Effector memory CD4-positive, alpha-beta T cell (primary cell): ENCODE data around the gene ZNF574.

Source experiments
- DNase-seq, 3 donors: peaks; one replicate each; pipeline ENCODE4 v3.0.0-alpha.2; 2020
- H3K27ac ChIP-seq: 2 replicates; pipeline ENCODE4 v1.7.0; 2013; ENCODE audit warnings: mild to moderate bottlenecking, low read length, moderate library complexity; ENCODE audit not compliant: insufficient read depth, poor library complexity, severe bottlenecking
- H3K27me3 ChIP-seq: replicated peaks from 2 replicates; pipeline ENCODE4 v1.7.0; 2013; ENCODE audit warnings: mild to moderate bottlenecking, low read length; ENCODE audit not compliant: insufficient read depth, control insufficient read depth, poor library complexity, severe bottlenecking
- H3K36me3 ChIP-seq: 2 replicates; pipeline ENCODE4 v1.7.0; 2013; ENCODE audit warnings: mild to moderate bottlenecking, low read length, moderate library complexity; ENCODE audit not compliant: control insufficient read depth, insufficient read depth
- H3K4me1 ChIP-seq: 2 replicates; pipeline ENCODE4 v1.7.0; 2013; ENCODE audit warnings: low read length, mild to moderate bottlenecking; ENCODE audit not compliant: control insufficient read depth, insufficient read depth, poor library complexity, severe bottlenecking
- H3K4me3 ChIP-seq: 2 replicates; pipeline ENCODE4 v1.7.0; 2013; ENCODE audit warnings: low read length, low read depth, mild to moderate bottlenecking; ENCODE audit not compliant: insufficient read depth, poor library complexity, severe bottlenecking
- H3K9me3 ChIP-seq: 2 replicates; pipeline ENCODE4 v1.7.0; 2013; ENCODE audit warnings: mild to moderate bottlenecking, low read length, moderate library complexity; ENCODE audit not compliant: control insufficient read depth

The ZNF574 gene

DNA sequence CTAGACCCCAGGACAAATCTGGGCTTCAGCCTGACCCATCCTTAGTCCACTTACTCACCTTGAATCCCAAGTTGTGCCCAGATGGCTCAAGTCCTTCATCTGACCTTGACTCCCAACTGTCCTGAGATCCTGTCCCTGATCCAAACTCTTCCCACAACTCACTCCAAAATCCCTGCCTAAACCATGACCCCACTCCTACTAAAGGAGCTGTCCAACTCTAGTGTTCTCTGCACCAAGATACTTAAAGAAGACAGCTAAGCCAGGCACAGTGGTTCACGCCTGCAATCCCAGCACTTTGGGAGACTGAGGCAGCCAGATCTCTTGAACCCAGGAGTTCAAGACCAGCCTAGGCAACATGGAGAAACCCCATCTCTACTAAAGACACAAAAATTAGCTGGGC, 47.8 kb downstream of the ZNF574 start:
- no peak for DNase-seq
- no peaks in the 10 kb centered on the region for H3K36me3 ChIP-seq
- no peaks in the 10 kb centered on the region for H3K27me3 ChIP-seq
- H3K4me1 ChIP-seq = peaks cover 39% of the 10 kb centered on the region
- no peak overlapping the region for H3K4me3 ChIP-seq
- peak overlapping the region; percentile 93 for H3K27ac ChIP-seq
- no peaks in the 10 kb centered on the region for H3K9me3 ChIP-seq

DNA sequence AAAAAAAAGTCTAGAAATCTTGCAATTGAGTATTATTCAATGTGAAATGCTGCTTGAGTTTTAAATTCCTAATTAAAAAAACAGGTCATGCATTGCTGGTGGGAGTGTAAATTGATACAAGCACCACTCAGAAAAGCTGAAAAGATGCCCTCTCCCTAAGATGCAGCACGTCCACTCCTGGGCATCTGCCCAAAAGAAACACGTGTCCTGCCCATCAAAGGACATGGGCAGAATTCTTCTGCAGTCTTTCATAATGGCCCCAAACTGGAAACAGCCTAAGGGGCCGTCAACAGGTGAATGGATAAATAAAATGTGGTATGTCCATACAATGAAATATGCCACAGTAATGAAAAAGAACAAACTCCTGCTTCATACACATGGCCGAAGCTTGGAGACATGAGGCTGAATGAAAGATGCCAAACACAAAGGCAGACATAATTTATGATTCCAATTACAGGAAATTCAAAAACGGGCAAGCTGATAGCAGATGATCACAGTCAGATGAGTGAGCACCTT, 48.5 kb downstream of the ZNF574 start:
- DNase-seq = no peak
- H3K4me1 ChIP-seq = peaks cover 39% of the 10 kb centered on the region
- H3K27ac ChIP-seq = no peak overlapping the region

DNA sequence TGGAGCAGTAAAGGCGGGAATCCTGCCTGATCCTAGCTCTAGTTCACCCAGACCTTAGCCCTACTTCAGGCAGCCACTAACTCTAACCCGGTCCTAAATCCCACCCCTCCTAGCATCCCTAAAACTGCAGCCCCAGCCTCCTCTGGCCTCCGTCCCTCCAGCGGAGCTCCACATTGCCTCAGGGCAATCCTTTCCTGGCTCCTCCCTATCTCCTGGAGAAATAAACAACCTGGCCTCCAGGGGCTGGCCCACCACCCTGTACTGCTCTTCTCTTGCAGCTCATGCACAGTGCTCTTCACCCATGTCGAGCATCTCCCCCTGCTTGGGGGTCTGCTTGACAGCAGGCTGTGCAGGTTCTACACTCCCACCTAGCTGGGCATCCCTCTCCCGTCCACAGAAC, 49.6 kb downstream of the ZNF574 start:
- Histone ChIP-seq H3K4me3 (no peak overlapping the region), H3K27ac (no peak overlapping the region), H3K36me3 (no peaks in the 10 kb centered on the region), H3K9me3 (no peaks in the 10 kb centered on the region), H3K27me3 (no peaks in the 10 kb centered on the region), H3K4me1 (peaks cover 46% of the 10 kb centered on the region)
- DNase-seq = no peak

More for the DNA sequence above, 48.5 kb downstream of the ZNF574 start:
- Histone ChIP-seq H3K27me3 (no peaks in the 10 kb centered on the region), H3K9me3 (no peaks in the 10 kb centered on the region), H3K4me3 (no peak overlapping the region), H3K36me3 (no peaks in the 10 kb centered on the region)

DNA sequence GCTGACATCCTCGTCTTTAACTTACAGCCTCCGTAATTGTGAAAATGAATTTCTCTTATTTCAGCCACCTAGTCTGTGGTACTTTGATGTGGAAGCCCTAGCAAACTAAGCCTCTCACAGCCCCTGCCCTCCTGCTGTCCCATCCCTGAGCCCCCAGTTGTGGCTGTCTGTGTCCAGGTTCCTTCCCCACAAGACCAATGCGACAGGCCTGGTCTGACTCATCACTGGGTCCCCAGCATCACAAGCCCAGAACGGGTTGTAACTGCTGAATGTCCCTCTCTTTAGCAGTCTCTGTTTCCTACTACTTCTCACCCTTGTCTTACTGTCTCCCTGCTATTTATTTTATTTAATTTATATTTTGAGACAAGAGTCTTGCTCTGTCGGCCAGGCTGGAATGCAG, 50.6 kb downstream of the ZNF574 start:
- H3K27me3 ChIP-seq = no peaks in the 10 kb centered on the region
- no peak overlapping the region for H3K4me3 ChIP-seq
- no peak overlapping the region for H3K27ac ChIP-seq
- H3K4me1 ChIP-seq = peaks cover 49% of the 10 kb centered on the region
- H3K9me3 ChIP-seq = no peaks in the 10 kb centered on the region
- no peak for DNase-seq
- H3K36me3 ChIP-seq = no peaks in the 10 kb centered on the region

DNA sequence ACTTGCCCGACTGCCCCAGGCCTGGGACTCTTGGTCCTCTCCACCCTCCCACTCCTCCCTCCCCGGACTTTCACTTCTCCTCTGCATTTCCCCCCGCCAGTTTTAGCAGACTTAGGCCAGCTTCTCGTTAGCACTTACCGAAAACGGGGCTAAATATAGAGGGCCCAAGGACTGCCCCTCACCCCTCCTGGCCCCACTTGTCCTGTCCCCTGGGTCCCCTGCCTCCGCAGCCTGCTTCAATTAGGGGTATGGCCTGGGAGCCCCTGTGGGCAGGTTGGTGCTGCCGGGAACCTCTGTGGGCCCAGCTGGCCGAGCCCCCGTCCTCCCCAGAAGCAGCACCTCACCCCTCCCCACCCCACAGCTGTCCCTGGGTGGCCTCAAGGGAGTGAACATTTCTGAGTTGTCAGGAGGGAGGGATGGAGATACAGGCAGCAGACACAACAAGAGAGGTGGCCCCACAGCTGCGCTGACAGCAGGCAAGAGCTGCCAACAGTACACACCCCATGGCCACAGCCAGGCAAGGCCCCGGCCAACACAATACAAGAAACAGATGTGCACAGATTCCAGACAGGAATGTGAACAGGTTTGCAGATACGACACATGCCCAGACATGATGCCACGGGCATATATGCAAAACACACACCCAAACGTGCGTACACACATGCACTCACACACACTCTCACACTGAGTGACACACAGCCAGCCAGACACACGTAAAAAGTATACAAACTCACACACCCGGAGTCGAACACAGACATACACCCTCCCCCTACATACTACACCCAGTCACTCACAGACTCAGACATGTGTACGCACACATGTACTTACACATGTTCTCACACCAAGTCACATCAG, 53.7 kb downstream of the ZNF574 start:
- peak overlapping the region; percentile 28 for H3K4me3 ChIP-seq
- H3K27ac ChIP-seq = peak overlapping the region; percentile 77

DNA sequence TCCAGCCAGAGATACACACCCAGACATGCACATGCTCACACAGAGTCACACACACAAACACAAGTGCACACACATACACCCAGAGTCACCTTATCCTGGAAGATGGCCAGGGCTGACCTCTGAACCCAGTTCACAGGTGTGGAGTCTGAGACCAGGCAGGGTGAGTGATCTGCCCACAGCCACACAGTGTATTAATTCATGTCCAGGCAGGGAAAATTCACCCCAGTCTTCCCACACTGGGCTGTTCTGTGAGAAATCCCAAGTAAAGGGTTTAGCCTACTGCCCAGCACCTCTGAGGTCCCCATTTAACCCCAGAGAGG, 54.2 kb downstream of the ZNF574 start:
- H3K27me3 ChIP-seq = no peaks in the 10 kb centered on the region
- peaks cover 40% of the 10 kb centered on the region for H3K4me1 ChIP-seq
- no peaks in the 10 kb centered on the region for H3K9me3 ChIP-seq
- no peak for DNase-seq
- peak overlapping the region; percentile 28 for H3K4me3 ChIP-seq
- H3K36me3 ChIP-seq = no peaks in the 10 kb centered on the region
- H3K27ac ChIP-seq = peak overlapping the region; percentile 77

More for the DNA sequence above, 53.7 kb downstream of the ZNF574 start:
- H3K4me1 ChIP-seq = peaks cover 37% of the 10 kb centered on the region
- H3K27me3 ChIP-seq = no peaks in the 10 kb centered on the region
- H3K36me3 ChIP-seq = no peaks in the 10 kb centered on the region
- no peak for DNase-seq
- H3K9me3 ChIP-seq = no peaks in the 10 kb centered on the region
